IPS-15b (cell line): Measurements from ENCODE around the gene ARHGAP45.

Experiments
- H3K27me3 ChIP-seq: one replicate; pipeline ENCODE4 v1.6.1; 2013; ENCODE audit warnings: low read length; ENCODE audit not compliant: control insufficient read depth, insufficient read depth
- H3K36me3 ChIP-seq: one replicate; pipeline ENCODE4 v1.6.1; 2013; ENCODE audit warnings: low read length; ENCODE audit not compliant: control insufficient read depth, insufficient read depth
- H3K4me1 ChIP-seq: one replicate; pipeline ENCODE4 v1.6.1; 2013; ENCODE audit warnings: mild to moderate bottlenecking, low read length; ENCODE audit not compliant: control insufficient read depth, insufficient read depth
- H3K4me3 ChIP-seq: one replicate; pipeline ENCODE4 v1.5.1; 2013; ENCODE audit warnings: low read depth, low read length
- H3K9ac ChIP-seq: one replicate; pipeline ENCODE4 v1.6.1; 2013; ENCODE audit warnings: low read depth, mild to moderate bottlenecking, low read length
- H3K9me3 ChIP-seq: one replicate; pipeline ENCODE4 v1.6.1; 2013; ENCODE audit warnings: mild to moderate bottlenecking, low read length; ENCODE audit not compliant: control insufficient read depth, insufficient read depth

ARHGAP45 gene

DNA sequence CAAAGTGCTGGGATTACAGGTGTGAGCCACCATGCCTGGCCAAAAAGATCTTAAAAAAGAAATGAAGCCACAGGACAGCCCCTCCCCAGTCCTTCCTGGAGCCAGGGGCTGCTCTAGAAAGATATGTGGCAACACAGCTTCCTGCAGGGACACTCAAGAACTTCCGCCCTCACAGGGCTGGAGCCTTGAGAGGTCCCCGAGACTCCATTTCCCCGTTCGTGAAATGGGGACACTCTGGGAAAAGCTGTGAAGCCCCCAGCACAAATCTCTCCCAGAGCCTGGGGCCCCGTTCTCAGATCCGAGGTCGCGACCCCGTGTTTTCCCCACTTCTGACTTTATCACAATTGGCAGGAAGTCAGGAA, 34.4 kb downstream of the ARHGAP45 start:
- Histone ChIP-seq H3K4me3 (no peak overlapping the region), H3K9ac (no peak overlapping the region), H3K36me3 (peaks cover 9% of the 10 kb centered on the region), H3K4me1 (peaks cover 2% of the 10 kb centered on the region), H3K27me3 (no peaks in the 10 kb centered on the region), H3K9me3 (no peaks in the 10 kb centered on the region)

DNA sequence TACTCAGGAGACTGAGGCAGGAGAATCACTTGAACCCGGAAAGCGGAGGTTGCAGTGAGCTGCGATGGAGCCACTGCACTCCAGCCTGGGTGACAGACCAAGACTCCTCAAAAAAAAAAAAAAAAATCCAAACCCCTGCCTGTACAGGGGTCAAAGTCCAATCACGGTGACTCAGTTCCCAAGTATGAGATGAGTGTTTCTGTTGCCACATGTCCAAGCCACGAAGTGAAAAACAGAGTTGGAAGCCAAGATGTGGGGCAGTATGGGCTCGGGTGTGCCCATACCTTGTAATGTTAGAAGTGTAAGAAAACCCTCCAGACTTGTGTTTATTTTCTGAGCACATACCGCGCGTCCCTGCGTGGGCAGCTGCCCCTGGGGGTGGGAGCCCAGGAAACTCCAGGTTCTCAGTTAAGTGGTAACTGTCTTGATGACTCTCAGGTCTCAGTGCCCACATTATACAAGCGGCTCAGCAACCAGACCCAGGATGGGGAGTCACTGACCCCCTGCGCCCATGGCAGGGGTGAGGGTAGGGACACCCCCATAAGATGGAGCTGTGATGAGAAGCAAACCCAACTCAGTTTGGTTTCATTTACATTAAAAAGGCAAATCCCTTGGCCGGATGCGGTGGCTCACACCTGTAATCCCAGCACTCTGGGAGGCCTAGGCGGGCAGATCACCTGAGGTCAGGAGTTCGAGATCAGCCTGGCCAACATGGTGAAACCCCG, 35.6 kb downstream of the ARHGAP45 start:
- Histone ChIP-seq H3K4me1 (peaks cover 2% of the 10 kb centered on the region), H3K27me3 (no peaks in the 10 kb centered on the region), H3K9ac (no peak overlapping the region), H3K36me3 (peaks cover 20% of the 10 kb centered on the region), H3K4me3 (no peak overlapping the region), H3K9me3 (no peaks in the 10 kb centered on the region)

- Histone ChIP-seq H3K9ac (no peak overlapping the region), H3K27me3 (no peaks in the 10 kb centered on the region), H3K4me3 (peak overlapping the region; percentile 50), H3K4me1 (peaks cover 2% of the 10 kb centered on the region), H3K36me3 (peaks cover 23% of the 10 kb centered on the region), H3K9me3 (no peaks in the 10 kb centered on the region)
Observed at GRCh38 chr19:1103132-1103707, 36.3 kb downstream of the ARHGAP45 start.

DNA sequence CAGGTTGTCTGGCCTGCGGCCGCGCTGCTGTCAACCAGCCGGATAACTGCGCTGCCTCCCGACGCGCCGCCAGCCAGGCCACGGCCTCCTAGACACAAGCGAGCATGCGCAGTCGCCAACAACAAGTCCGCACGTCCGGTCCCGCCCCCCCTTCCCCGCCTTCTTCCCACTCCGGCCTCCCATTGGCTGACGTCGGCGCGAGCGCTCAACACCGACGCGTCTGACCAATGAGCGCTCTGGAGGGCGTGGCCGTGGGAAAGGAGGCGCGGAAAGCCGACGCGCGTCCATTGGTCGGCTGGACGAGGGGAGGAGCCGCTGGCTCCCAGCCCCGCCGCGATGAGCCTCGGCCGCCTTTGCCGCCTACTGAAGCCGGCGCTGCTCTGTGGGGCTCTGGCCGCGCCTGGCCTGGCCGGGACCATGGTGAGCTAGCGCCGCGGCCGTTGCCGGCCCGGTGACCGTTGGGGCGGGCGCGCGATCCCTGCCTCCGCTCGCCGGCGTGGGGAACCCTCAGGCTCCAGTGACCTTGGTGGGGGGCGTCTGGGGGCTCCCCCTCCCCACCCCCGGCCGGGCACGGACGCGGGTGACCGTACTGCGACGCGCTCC, 36.8 kb downstream of the ARHGAP45 start, which contains the start of gene GPX4:
TSS of gene GPX4 (plus strand) at position 287 of the 603 bp plus-strand sequence. CDS start at position 337, 50 bp downstream.
- Histone ChIP-seq H3K9me3 (no peaks in the 10 kb centered on the region), H3K4me3 (peak within 1 kb of the TSS; percentile 75), H3K4me1 (peaks cover 2% of the 10 kb centered on the region), H3K27me3 (no peaks in the 10 kb centered on the region), H3K9ac (peak within 1 kb of the TSS; percentile 79), H3K36me3 (peaks cover 26% of the 10 kb centered on the region)

DNA sequence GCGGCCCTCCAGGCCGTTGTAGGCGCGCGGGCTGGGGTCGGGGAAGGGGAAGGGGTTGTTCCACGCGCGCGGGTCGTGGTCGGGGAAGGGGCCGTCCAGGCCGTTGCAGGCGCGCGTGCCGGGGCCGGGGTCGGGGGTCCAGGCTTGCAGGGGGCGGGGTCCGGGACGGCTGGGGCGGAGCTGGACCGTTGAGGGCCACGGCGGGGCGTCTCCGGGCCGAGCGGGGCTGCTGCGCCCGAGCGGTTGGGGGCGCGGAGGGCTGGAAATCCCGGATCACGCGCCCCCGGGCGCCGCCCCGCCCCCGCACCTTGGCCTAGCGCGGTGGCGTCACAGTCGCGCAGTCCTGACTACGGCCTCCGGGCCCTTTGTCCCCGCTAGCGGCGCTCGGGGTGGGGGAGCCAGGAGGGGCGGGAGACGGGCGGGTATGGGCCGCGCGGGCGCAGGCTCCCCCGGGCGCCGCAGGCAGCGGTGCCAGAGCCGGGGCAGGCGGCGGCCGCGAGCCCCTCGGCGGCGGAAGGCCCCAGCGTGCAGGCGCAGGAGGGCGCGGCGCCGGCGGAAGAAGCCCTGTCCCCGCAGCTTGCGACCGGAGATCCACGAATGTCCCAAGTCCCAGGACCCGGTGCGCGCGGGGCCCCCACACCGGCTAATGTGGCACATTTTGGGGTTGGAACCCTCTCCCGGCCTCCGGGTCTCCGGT, 37.5 kb downstream of the ARHGAP45 start:
- Histone ChIP-seq H3K9me3 (no peaks in the 10 kb centered on the region), H3K9ac (peak overlapping the region; percentile 79), H3K4me1 (peaks cover 2% of the 10 kb centered on the region), H3K27me3 (no peaks in the 10 kb centered on the region), H3K36me3 (peaks cover 32% of the 10 kb centered on the region), H3K4me3 (peak overlapping the region; percentile 75)

DNA sequence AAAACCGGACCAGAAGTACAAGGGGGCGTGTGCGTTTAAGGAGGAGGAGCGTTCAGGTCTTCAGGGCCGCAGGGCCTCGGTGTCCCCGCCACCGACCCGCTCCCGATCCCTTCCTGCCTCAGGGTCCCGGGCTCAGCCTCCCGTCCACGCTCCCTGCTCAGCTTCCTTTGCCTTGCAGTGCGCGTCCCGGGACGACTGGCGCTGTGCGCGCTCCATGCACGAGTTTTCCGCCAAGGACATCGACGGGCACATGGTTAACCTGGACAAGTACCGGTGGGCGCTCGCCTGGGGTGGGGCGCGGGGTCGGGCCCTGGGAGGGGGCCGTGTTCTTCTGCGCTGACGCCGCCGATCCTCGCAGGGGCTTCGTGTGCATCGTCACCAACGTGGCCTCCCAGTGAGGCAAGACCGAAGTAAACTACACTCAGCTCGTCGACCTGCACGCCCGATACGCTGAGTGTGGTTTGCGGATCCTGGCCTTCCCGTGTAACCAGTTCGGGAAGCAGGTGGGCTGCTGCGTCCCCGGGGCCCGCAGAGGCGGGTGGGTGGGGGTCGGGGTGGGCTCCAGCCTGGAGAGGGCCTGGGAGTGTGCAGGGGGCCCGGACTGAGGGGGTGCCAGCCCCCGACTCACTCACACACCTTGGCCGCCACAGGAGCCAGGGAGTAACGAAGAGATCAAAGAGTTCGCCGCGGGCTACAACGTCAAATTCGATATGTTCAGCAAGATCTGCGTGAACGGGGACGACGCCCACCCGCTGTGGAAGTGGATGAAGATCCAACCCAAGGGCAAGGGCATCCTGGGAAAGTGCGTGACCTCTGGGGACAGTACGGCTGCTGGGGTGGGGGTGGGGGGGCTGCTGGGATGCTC, 38.3 kb downstream of the ARHGAP45 start:
- H3K9me3 ChIP-seq, result no peaks in the 10 kb centered on the region
- no peaks in the 10 kb centered on the region for H3K27me3 ChIP-seq
- peaks cover 2% of the 10 kb centered on the region for H3K4me1 ChIP-seq
- H3K9ac ChIP-seq, result peak overlapping the region; percentile 79
- H3K4me3 ChIP-seq, result peak overlapping the region; percentile 75
- H3K36me3 ChIP-seq, result peaks cover 39% of the 10 kb centered on the region

DNA sequence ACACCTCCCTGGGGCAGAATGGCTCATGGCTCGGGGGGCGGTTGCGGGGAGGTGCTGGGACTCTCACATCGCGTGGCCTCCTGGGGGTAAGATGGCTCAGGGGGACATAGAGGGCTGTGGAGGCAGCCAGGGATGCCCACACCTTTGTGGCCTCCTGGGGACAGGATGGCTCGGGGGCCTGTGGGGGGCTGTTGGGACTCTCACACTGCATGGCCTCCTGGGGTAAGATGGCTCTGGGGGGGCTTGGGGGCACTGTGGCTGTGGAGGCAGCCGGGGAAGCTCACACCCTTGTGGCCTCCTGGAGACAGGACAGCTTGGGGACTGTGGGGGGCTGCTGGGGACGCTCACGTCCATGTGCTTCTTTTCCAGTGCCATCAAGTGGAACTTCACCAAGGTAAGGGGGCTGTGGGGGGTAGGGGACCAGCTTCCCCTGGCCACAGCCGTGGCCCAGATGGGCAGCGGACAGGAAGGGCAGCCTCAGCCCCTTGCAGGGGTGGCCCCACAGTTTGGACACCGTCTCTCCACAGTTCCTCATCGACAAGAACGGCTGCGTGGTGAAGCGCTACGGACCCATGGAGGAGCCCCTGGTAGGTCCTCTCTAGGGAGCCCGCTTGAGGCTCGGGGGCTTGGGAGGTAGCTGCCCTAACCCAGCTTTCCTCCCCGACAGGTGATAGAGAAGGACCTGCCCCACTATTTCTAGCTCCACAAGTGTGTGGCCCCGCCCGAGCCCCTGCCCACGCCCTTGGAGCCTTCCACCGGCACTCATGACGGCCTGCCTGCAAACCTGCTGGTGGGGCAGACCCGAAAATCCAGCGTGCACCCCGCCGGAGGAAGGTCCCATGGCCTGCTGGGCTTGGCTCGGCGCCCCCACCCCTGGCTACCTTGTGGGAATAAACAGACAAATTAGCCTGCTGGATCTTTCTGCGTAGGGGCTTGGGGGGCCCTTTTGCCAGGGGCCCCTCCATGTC, 39.2 kb downstream of the ARHGAP45 start:
- Histone ChIP-seq H3K4me1 (peaks cover 2% of the 10 kb centered on the region), H3K9ac (no peak overlapping the region), H3K36me3 (peaks cover 46% of the 10 kb centered on the region), H3K4me3 (no peak overlapping the region), H3K27me3 (no peaks in the 10 kb centered on the region), H3K9me3 (no peaks in the 10 kb centered on the region)

- peaks cover 51% of the 10 kb centered on the region for H3K36me3 ChIP-seq
Observed at GRCh38 chr19:1106841-1107660, 40.1 kb downstream of the ARHGAP45 start.

DNA sequence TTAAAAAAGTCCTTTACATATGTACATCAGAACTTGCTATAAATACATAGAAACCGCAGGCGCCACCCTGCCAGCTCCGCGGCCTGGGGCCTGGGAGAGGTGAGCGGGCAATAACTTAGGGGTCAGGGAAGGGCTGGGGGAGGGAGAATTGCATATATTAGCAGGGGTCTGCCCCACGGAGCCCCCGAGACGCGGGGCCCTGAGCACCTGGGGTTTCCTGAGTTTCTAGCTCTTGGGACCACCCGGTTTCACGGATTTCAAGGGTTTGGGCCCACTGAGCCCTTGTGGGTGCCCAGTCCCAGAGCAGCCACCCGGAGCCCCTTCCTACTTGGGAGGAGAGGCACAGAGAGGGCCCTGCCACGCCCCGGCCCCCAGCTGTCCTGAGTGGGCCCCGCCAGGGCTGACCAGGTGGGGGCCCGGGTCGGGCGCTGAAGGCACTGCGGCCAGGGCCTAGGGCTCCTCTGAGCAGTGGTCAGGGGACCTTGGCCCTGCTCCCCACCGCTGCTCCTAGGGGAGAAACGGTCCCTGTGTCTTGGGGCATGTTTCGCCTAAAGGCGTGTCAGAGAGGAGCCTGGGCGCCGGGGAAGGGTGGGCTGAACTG, 40.8 kb downstream of the ARHGAP45 start:
- no peak overlapping the region for H3K9ac ChIP-seq
- H3K9me3 ChIP-seq, result no peaks in the 10 kb centered on the region
- H3K4me3 ChIP-seq, result no peak overlapping the region
- H3K4me1 ChIP-seq, result no peaks in the 10 kb centered on the region
- H3K36me3 ChIP-seq, result peaks cover 51% of the 10 kb centered on the region
- no peaks in the 10 kb centered on the region for H3K27me3 ChIP-seq

More at GRCh38 chr19:1106841-1107660, 40.1 kb downstream of the ARHGAP45 start:
- Histone ChIP-seq H3K4me3 (no peak overlapping the region), H3K4me1 (no peaks in the 10 kb centered on the region), H3K27me3 (no peaks in the 10 kb centered on the region), H3K9me3 (no peaks in the 10 kb centered on the region), H3K9ac (no peak overlapping the region)
